Nephron (organoid): Measurements from ENCODE around the gene BMP2K.

ENCODE experiments used
- H3K27ac Mint-ChIP-seq, 3 experiments: 2 replicates each; pipeline ENCODE4 v1.8.0; 2020; ENCODE audit warnings: mixed read lengths in 3 of 3, mild to moderate bottlenecking in 2 of 3, moderate library complexity in 1 of 3
- H3K27me3 Mint-ChIP-seq: 2 replicates; pipeline ENCODE4 v1.8.0; 2021; ENCODE audit warnings: low read depth, mild to moderate bottlenecking, moderate library complexity, mixed read lengths
- H3K36me3 Mint-ChIP-seq: 2 replicates; pipeline ENCODE4 v1.8.0; 2020; ENCODE audit warnings: low read depth, mixed read lengths
- H3K4me1 Mint-ChIP-seq: 2 replicates; pipeline ENCODE4 v1.8.0; 2020; ENCODE audit warnings: mixed read lengths
- H3K4me3 Mint-ChIP-seq, 3 experiments: 2 replicates each; pipeline ENCODE4 v1.8.0; 2020; ENCODE audit warnings: mild to moderate bottlenecking in 3 of 3, mixed read lengths in 3 of 3, moderate library complexity in 2 of 3
- H3K9me3 Mint-ChIP-seq: 2 replicates; pipeline ENCODE4 v1.8.0; 2020; ENCODE audit warnings: mixed read lengths
- TF ChIP-seq, protein P1 (sequence below), 3 experiments: fragments of 200-600 bp; sonication (generic); IDR thresholded peaks; one replicate each; pipeline ENCODE4 v1.5.0; 2021; ENCODE audit warnings: antibody characterized with exemption in 3 of 3; ENCODE audit not compliant: unreplicated experiment in 3 of 3

Gene BMP2K

DNA sequence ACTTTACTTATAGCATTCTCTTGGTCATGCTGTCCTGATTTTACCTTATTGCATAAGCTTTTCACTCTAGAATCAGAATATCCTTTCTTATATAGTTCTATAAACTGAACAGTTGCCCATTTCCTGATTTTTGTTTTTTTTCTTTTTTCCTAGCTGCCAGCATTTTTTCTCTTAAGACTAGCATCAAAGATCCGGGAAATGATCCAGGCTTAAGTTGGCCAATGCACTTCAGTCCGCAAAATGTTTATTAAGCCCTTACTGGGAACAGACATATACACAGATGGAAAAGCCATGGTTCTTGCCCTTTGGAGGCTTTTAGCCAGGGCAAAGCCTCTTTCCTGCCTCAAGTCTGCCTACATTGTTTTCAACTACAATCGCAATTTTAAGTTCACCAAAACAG lies 10.1 kb upstream of the BMP2K start:
- Mint-ChIP-seq H3K27me3 (peaks cover 5% of the 10 kb centered on the region), H3K27ac (no peak overlapping the region)

GRCh38 chr4:78766650-78767049 lies 9.5 kb upstream of the BMP2K start:
- TF ChIP-seq, protein P1, sequence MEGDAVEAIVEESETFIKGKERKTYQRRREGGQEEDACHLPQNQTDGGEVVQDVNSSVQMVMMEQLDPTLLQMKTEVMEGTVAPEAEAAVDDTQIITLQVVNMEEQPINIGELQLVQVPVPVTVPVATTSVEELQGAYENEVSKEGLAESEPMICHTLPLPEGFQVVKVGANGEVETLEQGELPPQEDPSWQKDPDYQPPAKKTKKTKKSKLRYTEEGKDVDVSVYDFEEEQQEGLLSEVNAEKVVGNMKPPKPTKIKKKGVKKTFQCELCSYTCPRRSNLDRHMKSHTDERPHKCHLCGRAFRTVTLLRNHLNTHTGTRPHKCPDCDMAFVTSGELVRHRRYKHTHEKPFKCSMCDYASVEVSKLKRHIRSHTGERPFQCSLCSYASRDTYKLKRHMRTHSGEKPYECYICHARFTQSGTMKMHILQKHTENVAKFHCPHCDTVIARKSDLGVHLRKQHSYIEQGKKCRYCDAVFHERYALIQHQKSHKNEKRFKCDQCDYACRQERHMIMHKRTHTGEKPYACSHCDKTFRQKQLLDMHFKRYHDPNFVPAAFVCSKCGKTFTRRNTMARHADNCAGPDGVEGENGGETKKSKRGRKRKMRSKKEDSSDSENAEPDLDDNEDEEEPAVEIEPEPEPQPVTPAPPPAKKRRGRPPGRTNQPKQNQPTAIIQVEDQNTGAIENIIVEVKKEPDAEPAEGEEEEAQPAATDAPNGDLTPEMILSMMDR (IDR thresholded peaks at IDR 0.05; ENCODE audit: unreplicated experiment in 3 of 3), result no peak
- H3K27me3 Mint-ChIP-seq, result peaks cover 5% of the 10 kb centered on the region
- H3K4me1 Mint-ChIP-seq, result peaks cover 9% of the 10 kb centered on the region
- H3K9me3 Mint-ChIP-seq, result no peaks in the 10 kb centered on the region
- no peaks in the 10 kb centered on the region for H3K36me3 Mint-ChIP-seq
- H3K4me3 Mint-ChIP-seq, result no peak overlapping the region
- no peak overlapping the region for H3K27ac Mint-ChIP-seq

More for the DNA sequence above, 10.1 kb upstream of the BMP2K start:
- Mint-ChIP-seq H3K9me3 (no peaks in the 10 kb centered on the region), H3K36me3 (no peaks in the 10 kb centered on the region), H3K4me1 (peaks cover 9% of the 10 kb centered on the region), H3K4me3 (no peak overlapping the region)
- TF ChIP-seq, protein P1 (IDR thresholded peaks at IDR 0.05; ENCODE audit: unreplicated experiment in 3 of 3), result no peak

- Mint-ChIP-seq H3K4me3 (no peak overlapping the region), H3K4me1 (peaks cover 9% of the 10 kb centered on the region), H3K27me3 (peaks cover 5% of the 10 kb centered on the region), H3K27ac (no peak overlapping the region), H3K9me3 (no peaks in the 10 kb centered on the region), H3K36me3 (no peaks in the 10 kb centered on the region)
- TF ChIP-seq, protein P1 (IDR thresholded peaks at IDR 0.05; ENCODE audit: unreplicated experiment in 3 of 3), result no peak
Observed at GRCh38 chr4:78767350-78767749, 8.8 kb upstream of the BMP2K start.

DNA sequence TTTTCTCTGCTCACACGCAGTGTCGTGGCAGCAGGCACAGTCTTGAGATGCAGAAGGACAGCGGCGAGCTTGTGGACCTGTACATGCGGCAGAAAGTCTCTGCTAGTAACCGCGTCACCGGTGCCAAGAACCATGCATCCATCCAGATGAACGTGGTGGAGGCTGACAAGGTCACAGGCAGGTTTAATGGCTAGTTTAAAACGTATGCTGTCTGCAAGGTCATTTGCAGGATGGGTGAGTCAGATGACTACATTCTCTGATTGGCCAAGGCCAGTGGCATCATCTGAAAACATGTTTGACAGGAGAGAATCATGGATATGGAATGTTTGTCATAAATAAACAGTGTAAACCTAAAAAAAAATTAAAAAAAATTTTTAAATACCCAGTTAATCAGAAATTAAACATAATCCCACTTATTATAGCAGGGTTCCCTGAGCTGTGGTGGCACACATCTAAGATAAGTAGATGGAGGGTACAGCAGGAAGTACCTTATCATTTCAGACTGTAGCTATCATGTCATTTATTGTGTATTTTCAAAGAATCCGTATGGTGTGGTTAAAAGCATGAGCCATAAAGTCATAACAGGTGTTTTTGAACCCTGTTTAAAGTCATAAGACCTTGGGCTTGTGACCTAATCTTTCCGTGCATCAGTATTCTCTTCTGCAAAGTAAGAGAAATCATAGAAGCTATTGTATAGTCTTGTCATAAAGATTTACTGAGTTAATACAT lies 7.5 kb upstream of the BMP2K start:
- no peaks in the 10 kb centered on the region for H3K36me3 Mint-ChIP-seq
- no peak overlapping the region for H3K4me3 Mint-ChIP-seq
- H3K27me3 Mint-ChIP-seq, result peaks cover 5% of the 10 kb centered on the region
- H3K9me3 Mint-ChIP-seq, result no peaks in the 10 kb centered on the region
- peaks cover 9% of the 10 kb centered on the region for H3K4me1 Mint-ChIP-seq
- TF ChIP-seq, protein P1 (IDR thresholded peaks at IDR 0.05; ENCODE audit: unreplicated experiment in 3 of 3), result no peak
- no peak overlapping the region for H3K27ac Mint-ChIP-seq

DNA sequence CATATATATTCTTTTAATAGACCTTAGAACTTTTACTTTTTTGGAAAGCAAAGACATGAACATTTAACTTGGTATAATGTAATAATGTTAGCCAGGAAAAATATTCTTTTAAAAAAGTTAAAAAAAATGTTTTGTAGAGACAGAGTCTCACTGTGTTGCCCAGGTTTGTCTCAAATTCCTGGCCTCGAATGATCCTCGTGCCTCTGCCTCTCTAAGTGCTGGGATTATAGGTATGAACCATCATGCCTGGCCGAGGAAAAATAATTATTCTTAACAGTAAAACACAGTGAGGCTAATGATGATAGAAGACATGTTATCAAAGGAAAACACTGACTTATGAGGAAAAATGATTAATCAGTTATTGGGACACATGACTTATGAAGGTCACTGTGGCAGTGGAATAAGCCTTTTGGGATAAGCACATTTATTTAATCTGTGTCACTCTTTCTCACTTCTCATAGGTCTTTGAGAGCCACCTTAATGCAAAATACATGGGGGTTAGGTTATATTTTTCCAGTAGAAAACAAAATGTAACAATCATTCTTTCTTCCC lies 6.0 kb upstream of the BMP2K start:
- no peak overlapping the region for H3K27ac Mint-ChIP-seq
- H3K9me3 Mint-ChIP-seq, result no peaks in the 10 kb centered on the region
- peaks cover 14% of the 10 kb centered on the region for H3K4me1 Mint-ChIP-seq
- no peaks in the 10 kb centered on the region for H3K36me3 Mint-ChIP-seq
- TF ChIP-seq, protein P1 (IDR thresholded peaks at IDR 0.05; ENCODE audit: unreplicated experiment in 3 of 3), result no peak
- peaks cover 5% of the 10 kb centered on the region for H3K27me3 Mint-ChIP-seq
- H3K4me3 Mint-ChIP-seq, result no peak overlapping the region
